Stomach (tissue), 9 donors: Measurements from ENCODE around the gene RCOR1. TPM values are rescaled to one million over a fixed set of nuclear protein-coding genes. Genes with fewer than 3 reads are reported as not detected.

Experiments used
- DNase-seq, 2 donors: peaks; one replicate each; pipeline versions ENCODE4 v3.0.0 to v3.0.0-alpha.2; 2013 to 2019
- H3K27ac ChIP-seq, 5 donors: fragments of 200-600 bp in 4 of 5; sonication (generic) in 4 of 5; one replicate each; pipeline ENCODE4 v1.5.1; 2013 to 2019; ENCODE audit warnings: mild to moderate bottlenecking in 1 of 5, moderate library complexity in 1 of 5
- H3K27me3 ChIP-seq, 3 donors: fragments of 200-600 bp; sonication (generic); one replicate each; pipeline ENCODE4 v1.5.1; 2017 to 2019; ENCODE audit warnings: mixed run types in 1 of 3
- H3K36me3 ChIP-seq, 4 donors: fragments of 200-600 bp; sonication (generic); 1 replicate in 3 of 4; 2 replicates in 1 of 4; pipeline ENCODE4 v1.5.1; 2016 to 2019
- H3K4me1 ChIP-seq, 4 donors: fragments of 200-600 bp; sonication (generic); one replicate each; pipeline ENCODE4 v1.5.1; 2016 to 2019
- H3K4me3 ChIP-seq, 4 donors: fragments of 200-600 bp; sonication (generic) in 3 of 4; one replicate each; pipeline ENCODE4 v1.5.1; 2016 to 2019; ENCODE audit warnings: mild to moderate bottlenecking in 1 of 4
- H3K9me3 ChIP-seq, 4 donors: fragments of 200-600 bp; sonication (generic); one replicate each; pipeline ENCODE4 v1.5.1; 2016 to 2019
- CTCF ChIP-seq, 7 experiments: fragments of 450-650 bp in 4 of 7; fragments of 200-600 bp in 3 of 7; sonication (generic) in 3 of 7; IDR thresholded peaks; one replicate each; pipeline ENCODE4 v1.5.1; 2016 to 2019; ENCODE audit warnings: antibody characterized with exemption in 7 of 7, control low read depth in 2 of 7, mild to moderate bottlenecking in 1 of 7
- EP300 ChIP-seq: sonication (generic); formaldehyde crosslinking; IDR thresholded peaks from one replicate; pipeline ENCODE4 v1.6.1; 2017; ENCODE audit warnings: antibody characterized with exemption
- POLR2A ChIP-seq, 4 donors: fragments of 450-650 bp; IDR thresholded peaks; one replicate each; pipeline ENCODE4 v1.6.1; 2016; ENCODE audit warnings: antibody characterized with exemption in 4 of 4, control low read depth in 2 of 4, mild to moderate bottlenecking in 1 of 4, moderate library complexity in 1 of 4
- POLR2AphosphoS5 ChIP-seq, 3 donors: sonication (generic); formaldehyde crosslinking; IDR thresholded peaks; one replicate each; pipeline ENCODE4 v1.6.1; 2016; ENCODE audit warnings: antibody characterized with exemption in 3 of 3
- WGBS, 5 donors: extraction: QIAGEN DNeasy Blood & Tissue Kit in 3 of 5; methylation state at CpG; one replicate each; pipeline versions ENCODE4 v1.1.5 to v1.1.7; 2013 to 2018; 5-methylcytosine and 5-hydroxymethylcytosine counted together
- intact Hi-C: fragments of 100-400 bp; cut with DNase I; formaldehyde crosslinking; loops from one replicate; pipeline ENCODE4 v1.15.1; 2023; ENCODE audit warnings: low total_unique reads
- polyA plus RNA-seq, 3 donors: library from polyadenylated mRNA; stranded (reverse); fragments of 200-250 nt; gene quantifications; one replicate each; pipeline ENCODE4 v1.2.3, GENCODE V29; 2013
- total RNA-seq, 5 donors: library from RNA; depleted of rRNA; stranded (reverse); fragments of >200 nt; gene quantifications; one replicate each; pipeline versions ENCODE4 v1.1.0 to v1.2.3, GENCODE V29; 2014 to 2016
- donor health status: healthy with polysubstance abuse.
- donor health status: Bipolar disorder and iron deficiency.
- donor health status: healthy.

RCOR1 gene
- total and polyA plus RNA-seq, 8 donors, result 4.9 to 60.7 (median 8.3) TPM

- intact Hi-C loops, result no loop called here
- TF ChIP-seq EP300 (no peak), POLR2A (IDR thresholded peaks at IDR 0.05) (no peak), CTCF (IDR thresholded peaks at IDR 0.05) (peak in 2 of 7 experiments; percentile 22 to 36), POLR2AphosphoS5 (IDR thresholded peaks at IDR 0.05) (no peak)
- H3K27me3 ChIP-seq, result no peaks in the 10 kb centered on the region
- DNase-seq, result peak; percentile 45 to 88
- H3K4me1 ChIP-seq, result peaks cover 19 to 43% (median 32%) of the 10 kb centered on the region in 4 donors
- H3K36me3 ChIP-seq, result no peaks in the 10 kb centered on the region
- H3K9me3 ChIP-seq, result no peaks in the 10 kb centered on the region
- WGBS, 5 donors, result 37 to 49% (median 40%) methylated on average over 12 to 13 of the region's 13 CpGs
- peak overlapping the region; percentile 0 to 99 (median 99) for H3K27ac ChIP-seq
- peak overlapping the region in 2 of 4 donors; percentile 97 to 99 for H3K4me3 ChIP-seq
Observed at GRCh38 chr14:102590667-102591099, 1.8 kb upstream of the RCOR1 start.

GRCh38 chr14:102591372-102591943, 991 bp upstream of the RCOR1 start:
- no peaks in the 10 kb centered on the region for H3K27me3 ChIP-seq
- H3K4me1 ChIP-seq, result peaks cover 19 to 47% (median 33%) of the 10 kb centered on the region in 4 donors
- TF ChIP-seq POLR2A (IDR thresholded peaks at IDR 0.05) (no peak), EP300 (no peak), POLR2AphosphoS5 (IDR thresholded peaks at IDR 0.05) (no peak), CTCF (IDR thresholded peaks at IDR 0.05) (no peak)
- peak overlapping the region; percentile 96 to 99 (median 99) for H3K27ac ChIP-seq
- DNase-seq, result peak; percentile 28 to 83
- WGBS, 5 donors, result 0 to 1% (median 0%) methylated on average over 16 to 37 of the region's 37 CpGs
- intact Hi-C loops, result no loop called here
- peak overlapping the region; percentile 86 to 99 (median 96) for H3K4me3 ChIP-seq
- no peaks in the 10 kb centered on the region for H3K9me3 ChIP-seq
- H3K36me3 ChIP-seq, result no peaks in the 10 kb centered on the region

- H3K36me3 ChIP-seq, result no peaks in the 10 kb centered on the region
- no peak for TF ChIP-seq POLR2A (IDR thresholded peaks at IDR 0.05)
- no peak for TF ChIP-seq EP300
- WGBS, 5 donors, result 0 to 1% (median 0%) methylated on average over 13 to 49 of the region's 49 CpGs; no CpG with 5 or more reads in 1 of the 5 donors
- no peak for DNase-seq
- no peaks in the 10 kb centered on the region for H3K27me3 ChIP-seq
- H3K4me1 ChIP-seq, result peaks cover 19 to 49% (median 35%) of the 10 kb centered on the region in 4 donors
- peak overlapping the region; percentile 86 to 99 (median 96) for H3K4me3 ChIP-seq
- no peaks in the 10 kb centered on the region for H3K9me3 ChIP-seq
- intact Hi-C loops, result no loop called here
- H3K27ac ChIP-seq, result peak overlapping the region; percentile 96 to 99 (median 99)
Observed at GRCh38 chr14:102592763-102593060, 263 bp downstream of the RCOR1 start.

- no peaks in the 10 kb centered on the region for H3K36me3 ChIP-seq
- DNase-seq, result peak; percentile 50 to 80
- peak overlapping the region; percentile 96 to 99 (median 99) for H3K27ac ChIP-seq
- peak overlapping the region; percentile 86 to 99 (median 96) for H3K4me3 ChIP-seq
- H3K9me3 ChIP-seq, result no peaks in the 10 kb centered on the region
- 0 to 1% (median 0%) methylated on average over 14 to 75 of the region's 75 CpGs for WGBS, 5 donors
- TF ChIP-seq POLR2A (IDR thresholded peaks at IDR 0.05) (no peak), CTCF (IDR thresholded peaks at IDR 0.05) (peak in 4 of 7 experiments; percentile 14 to 50 (median 34))
- H3K27me3 ChIP-seq, result no peaks in the 10 kb centered on the region
- peaks cover 19 to 49% (median 35%) of the 10 kb centered on the region in 4 donors for H3K4me1 ChIP-seq
- intact Hi-C loops, result no loop called here
Observed at GRCh38 chr14:102593061-102593824, 794 bp downstream of the RCOR1 start.
